GM19025 (cell line): ENCODE data around the gene TSEN2.
"Not testable (repeated sequence)": the region's sequence is repeated elsewhere in the genome, so short reads cannot be mapped to it uniquely, and the experiment has no call there.

Source experiments
- ATAC-seq: cut with Tn5 transposase; IDR thresholded peaks from one replicate; pipeline ENCODE4 v1.9.1; 2021; ENCODE audit warnings: mild to moderate bottlenecking, low read depth, moderate library complexity; ENCODE audit not compliant: unreplicated experiment

TSEN2 gene

GRCh38 chr3:12470680-12471079, 13.6 kb upstream of the TSEN2 start:
- ATAC-seq, result no peak

- no peak for ATAC-seq
Observed at GRCh38 chr3:12471241-12471640, 13.0 kb upstream of the TSEN2 start.

- ATAC-seq, result no peak
Observed at GRCh38 chr3:12472000-12472610, 12.2 kb upstream of the TSEN2 start.

GRCh38 chr3:12472796-12473195, 11.5 kb upstream of the TSEN2 start:
- no peak for ATAC-seq

- ATAC-seq, result no peak
Observed at GRCh38 chr3:12473511-12473910, 10.8 kb upstream of the TSEN2 start.

GRCh38 chr3:12476238-12476897, 7.9 kb upstream of the TSEN2 start:
- no peak for ATAC-seq

GRCh38 chr3:12477256-12477655, 7.0 kb upstream of the TSEN2 start:
- ATAC-seq, result no peak

- no peak for ATAC-seq
Observed at GRCh38 chr3:12478326-12478725, 6.0 kb upstream of the TSEN2 start.

- not testable (repeated sequence) for ATAC-seq
Observed at GRCh38 chr3:12479198-12479597, 5.1 kb upstream of the TSEN2 start.

GRCh38 chr3:12479919-12480427, 4.3 kb upstream of the TSEN2 start:
- ATAC-seq, result no peak

- no peak for ATAC-seq
Observed at GRCh38 chr3:12483410-12483809, 870 bp upstream of the TSEN2 start.

- ATAC-seq, result no peak
Observed at GRCh38 chr3:12483872-12484197, 445 bp upstream of the TSEN2 start.

- ATAC-seq, result no peak
Observed at GRCh38 chr3:12484983-12485327, 675 bp downstream of the TSEN2 start.

- no peak for ATAC-seq
Observed at GRCh38 chr3:12486001-12486400, 1.7 kb downstream of the TSEN2 start.

GRCh38 chr3:12486916-12487315, 2.6 kb downstream of the TSEN2 start:
- no peak for ATAC-seq

- no peak for ATAC-seq
Observed at GRCh38 chr3:12487336-12487735, 3.1 kb downstream of the TSEN2 start.

GRCh38 chr3:12487786-12488185, 3.5 kb downstream of the TSEN2 start:
- no peak for ATAC-seq

GRCh38 chr3:12489368-12489767, 5.1 kb downstream of the TSEN2 start:
- ATAC-seq, result no peak

- ATAC-seq, result no peak
Observed at GRCh38 chr3:12489832-12490231, 5.6 kb downstream of the TSEN2 start.

- no peak for ATAC-seq
Observed at GRCh38 chr3:12490547-12490946, 6.3 kb downstream of the TSEN2 start.

GRCh38 chr3:12495749-12496452, 11.6 kb downstream of the TSEN2 start:
- no peak for ATAC-seq

GRCh38 chr3:12496453-12496761, 12.1 kb downstream of the TSEN2 start:
- no peak for ATAC-seq
